CD4-positive, alpha-beta memory T cell (primary cell): ENCODE data around the gene ACOX2. TPM values are rescaled to one million over a fixed set of nuclear protein-coding genes. Genes with fewer than 3 reads are reported as not detected.

Experiments
- CTCF ChIA-PET: fragments of 350-600 bp; sonication (Branson Sonifier 250); formaldehyde crosslinking; loops from one replicate; lab custom pipeline; 2021; ENCODE audit warnings: inconsistent platforms; ENCODE audit not compliant: partially characterized antibody; lab: Charles Lee
- POLR2A ChIA-PET: fragments of 350-600 bp; sonication (Branson Sonifier 250); formaldehyde crosslinking; loops from one replicate; lab custom pipeline; 2021; ENCODE audit not compliant: partially characterized antibody; lab: Charles Lee
- DNase-seq, 5 donors: peaks; one replicate each; pipeline versions ENCODE4 v3.0.0 to v3.0.0-alpha.2; 2020 to 2022; ENCODE audit warnings: mixed read lengths in 1 of 5
- H3K27ac ChIP-seq: one replicate; pipeline ENCODE4 v1.7.0; 2013; ENCODE audit warnings: low read depth, low read length
- H3K27me3 ChIP-seq: 2 replicates; pipeline ENCODE4 v1.7.0; 2013; ENCODE audit warnings: mild to moderate bottlenecking, low read length, moderate library complexity; ENCODE audit not compliant: insufficient read depth
- H3K36me3 ChIP-seq: 2 replicates; pipeline ENCODE4 v1.7.0; 2013; ENCODE audit warnings: mild to moderate bottlenecking, low read length, moderate library complexity; ENCODE audit not compliant: insufficient read depth
- H3K4me1 ChIP-seq: 2 replicates; pipeline ENCODE4 v1.7.0; 2013; ENCODE audit warnings: mild to moderate bottlenecking, low read length, moderate library complexity; ENCODE audit not compliant: insufficient read depth
- H3K4me3 ChIP-seq, 2 donors: one replicate each; pipeline ENCODE4 v1.7.0; 2013; ENCODE audit warnings: low read length in 2 of 2, mild to moderate bottlenecking in 1 of 2
- H3K9me3 ChIP-seq, 2 donors: one replicate each; pipeline ENCODE4 v1.7.0; 2013; ENCODE audit warnings: low read length in 2 of 2, control low read depth in 1 of 2; ENCODE audit not compliant: control insufficient read depth in 1 of 2
- H3K27ac Mint-ChIP-seq, 7 donors: one replicate each; pipeline ENCODE4 v1.8.0; 2020 to 2021; ENCODE audit warnings: mixed read lengths in 7 of 7, mild to moderate bottlenecking in 6 of 7, inconsistent platforms in 3 of 7, moderate library complexity in 3 of 7
- H3K27me3 Mint-ChIP-seq, 2 donors: one replicate each; pipeline ENCODE4 v1.8.0; 2020 to 2021; ENCODE audit warnings: mixed read lengths in 2 of 2
- H3K36me3 Mint-ChIP-seq, 2 donors: one replicate each; pipeline ENCODE4 v1.8.0; 2020 to 2021; ENCODE audit warnings: mixed read lengths in 2 of 2, inconsistent platforms in 1 of 2, mild to moderate bottlenecking in 1 of 2
- H3K4me1 Mint-ChIP-seq, 4 donors: one replicate each; pipeline ENCODE4 v1.8.0; 2020 to 2021; ENCODE audit warnings: mixed read lengths in 4 of 4, mild to moderate bottlenecking in 1 of 4
- H3K4me3 Mint-ChIP-seq, 8 donors: one replicate each; pipeline ENCODE4 v1.8.0; 2020 to 2021; ENCODE audit warnings: mixed read lengths in 8 of 8, mild to moderate bottlenecking in 7 of 8, moderate library complexity in 6 of 8, inconsistent platforms in 3 of 8
- H3K9me3 Mint-ChIP-seq, 8 donors: one replicate each; pipeline ENCODE4 v1.8.0; 2020 to 2021; ENCODE audit warnings: mixed read lengths in 8 of 8, mild to moderate bottlenecking in 5 of 8, inconsistent platforms in 3 of 8, moderate library complexity in 1 of 8
- intact Hi-C: fragments of 100-400 bp; cut with micrococcal nuclease; formaldehyde crosslinking; loops from one replicate; pipeline ENCODE4 v1.15.1; 2023
- polyA plus RNA-seq, 2 donors: library from polyadenylated mRNA; unstranded; fragments of 300-500 nt; fragmentation: Illumina TruSeq; gene quantifications; one replicate each; pipeline ENCODE4 v1.2.3, GENCODE V29; 2021
- total RNA-seq, 2 experiments: library from RNA; stranded (reverse); gene quantifications; one replicate each; pipeline ENCODE4 v1.2.3, GENCODE V29; 2021

Gene ACOX2
- total and polyA plus RNA-seq, 4 experiments from 2014 or later, result not detected

DNA sequence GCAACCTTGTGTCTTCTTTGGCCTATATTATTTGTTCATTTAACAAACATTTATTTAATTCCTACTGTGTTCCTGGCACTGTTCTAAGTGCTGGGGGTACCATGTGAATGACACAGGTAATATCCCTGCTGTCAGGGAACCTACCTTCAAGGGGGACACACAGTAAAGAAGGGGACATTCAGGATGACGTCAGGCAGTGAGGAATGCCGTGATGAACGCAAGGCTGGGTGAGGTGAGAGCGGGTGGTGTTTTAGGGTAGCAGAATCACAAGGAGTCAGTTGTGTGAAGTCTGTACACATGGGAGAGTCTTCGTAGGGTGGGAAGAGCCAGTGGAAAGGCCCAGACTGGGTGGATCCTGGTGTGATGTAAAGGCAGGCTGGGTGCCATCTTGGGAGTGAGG, 41.9 kb upstream of the ACOX2 start:
- no peak for DNase-seq

GRCh38 chr3:58577269-58577821, 40.4 kb upstream of the ACOX2 start, which contains the start of gene FAM107A:
Gene FAM107A, minus strand, starts transcription at chr3:58577391. Its CDS starts 7,531 bp downstream, at chr3:58569860.
- no peaks in the 10 kb centered on the region for H3K4me1 ChIP-seq
- CTCF ChIA-PET, result interaction anchor here (1.2 to 5.2 kb wide), 4 partner anchors 8 to 13 kb away, joined by 3 to 21 read pairs (median 6); no protein-coding TSS in a partner anchor
- no peak for DNase-seq
- H3K4me3 Mint-ChIP-seq, result no peak within 1 kb of the TSS
- no peaks in the 10 kb centered on the region for H3K36me3 Mint-ChIP-seq
- H3K9me3 Mint-ChIP-seq, result no peaks in the 10 kb centered on the region
- no peaks in the 10 kb centered on the region for H3K36me3 ChIP-seq
- H3K27ac ChIP-seq, result no peak within 1 kb of the TSS
- H3K4me1 Mint-ChIP-seq, result no peaks in the 10 kb centered on the region
- POLR2A ChIA-PET, result no interaction called here
- H3K27me3 Mint-ChIP-seq, result peaks cover 1 to 10% of the 10 kb centered on the region in 2 donors
- H3K27me3 ChIP-seq, result no peaks in the 10 kb centered on the region
- intact Hi-C loops, result no loop called here
- H3K9me3 ChIP-seq, result no peaks in the 10 kb centered on the region
- H3K27ac Mint-ChIP-seq, result no peak within 1 kb of the TSS
- no peak within 1 kb of the TSS for H3K4me3 ChIP-seq

More for the DNA sequence above, 41.9 kb upstream of the ACOX2 start:
- Mint-ChIP-seq H3K4me1 (peaks cover 0 to under 1% (median 0%) of the 10 kb centered on the region in 4 donors), H3K27me3 (peaks cover 1 to 8% of the 10 kb centered on the region in 2 donors), H3K27ac (no peak overlapping the region), H3K36me3 (no peaks in the 10 kb centered on the region), H3K9me3 (no peaks in the 10 kb centered on the region), H3K4me3 (no peak overlapping the region)
- intact Hi-C loops, result no loop called here
- ChIA-PET CTCF (interaction anchor here (5.2 kb wide), 1 partner anchor 10 kb away, joined by 21 read pairs; no protein-coding TSS in a partner anchor), POLR2A (no interaction called here)
- no peaks in the 10 kb centered on the region for H3K4me1 ChIP-seq
- no peaks in the 10 kb centered on the region for H3K9me3 ChIP-seq
- no peak overlapping the region for H3K27ac ChIP-seq
- no peaks in the 10 kb centered on the region for H3K36me3 ChIP-seq
- H3K4me3 ChIP-seq, result no peak overlapping the region
- no peaks in the 10 kb centered on the region for H3K27me3 ChIP-seq

- Mint-ChIP-seq H3K4me1 (no peaks in the 10 kb centered on the region), H3K27me3 (peaks cover 1 to 9% of the 10 kb centered on the region in 2 donors), H3K9me3 (no peaks in the 10 kb centered on the region), H3K27ac (no peak overlapping the region), H3K4me3 (no peak overlapping the region), H3K36me3 (no peaks in the 10 kb centered on the region)
- CTCF ChIA-PET, result interaction anchor here (1.3 to 2.7 kb wide), 2 partner anchors 8 to 10 kb away, joined by 3 to 8 read pairs; no protein-coding TSS in a partner anchor
- Histone ChIP-seq H3K27me3 (no peaks in the 10 kb centered on the region), H3K9me3 (no peaks in the 10 kb centered on the region), H3K27ac (no peak overlapping the region), H3K36me3 (no peaks in the 10 kb centered on the region), H3K4me3 (no peak overlapping the region), H3K4me1 (no peaks in the 10 kb centered on the region)
- POLR2A ChIA-PET, result no interaction called here
- no peak for DNase-seq
- intact Hi-C loops, result no loop called here
These were observed 39.7 kb upstream of the ACOX2 start for GRCh38 chr3:58576716-58577115.

- DNase-seq, result no peak
- Mint-ChIP-seq H3K4me1 (no peaks in the 10 kb centered on the region), H3K4me3 (no peak overlapping the region), H3K36me3 (no peaks in the 10 kb centered on the region), H3K27ac (no peak overlapping the region), H3K9me3 (no peaks in the 10 kb centered on the region), H3K27me3 (peaks cover 1 to 9% of the 10 kb centered on the region in 2 donors)
- Histone ChIP-seq H3K4me3 (no peak overlapping the region), H3K9me3 (no peaks in the 10 kb centered on the region), H3K27ac (no peak overlapping the region), H3K4me1 (no peaks in the 10 kb centered on the region), H3K36me3 (no peaks in the 10 kb centered on the region), H3K27me3 (no peaks in the 10 kb centered on the region)
- intact Hi-C loops, result no loop called here
- POLR2A ChIA-PET, result no interaction called here
- CTCF ChIA-PET, result interaction anchor here (1.0 to 2.7 kb wide), 3 partner anchors 7 to 10 kb away, joined by 3 to 8 read pairs (median 3); no protein-coding TSS in a partner anchor
These were observed 39.1 kb upstream of the ACOX2 start for GRCh38 chr3:58575971-58576652.

GRCh38 chr3:58574682-58575081, 37.7 kb upstream of the ACOX2 start:
- Histone ChIP-seq H3K4me1 (no peaks in the 10 kb centered on the region), H3K4me3 (no peak overlapping the region), H3K9me3 (no peaks in the 10 kb centered on the region), H3K36me3 (no peaks in the 10 kb centered on the region), H3K27me3 (no peaks in the 10 kb centered on the region), H3K27ac (no peak overlapping the region)
- POLR2A ChIA-PET, result no interaction called here
- no peaks in the 10 kb centered on the region for H3K9me3 Mint-ChIP-seq
- H3K4me3 Mint-ChIP-seq, result no peak overlapping the region
- peaks cover 3 to 9% of the 10 kb centered on the region in 2 donors for H3K27me3 Mint-ChIP-seq
- intact Hi-C loops, result no loop called here
- DNase-seq, result no peak
- no peaks in the 10 kb centered on the region for H3K4me1 Mint-ChIP-seq
- H3K36me3 Mint-ChIP-seq, result no peaks in the 10 kb centered on the region
- CTCF ChIA-PET, result interaction anchor here (1.8 to 2.7 kb wide), 2 partner anchors 8 to 10 kb away, joined by 5 to 8 read pairs; no protein-coding TSS in a partner anchor
- no peak overlapping the region for H3K27ac Mint-ChIP-seq

DNA sequence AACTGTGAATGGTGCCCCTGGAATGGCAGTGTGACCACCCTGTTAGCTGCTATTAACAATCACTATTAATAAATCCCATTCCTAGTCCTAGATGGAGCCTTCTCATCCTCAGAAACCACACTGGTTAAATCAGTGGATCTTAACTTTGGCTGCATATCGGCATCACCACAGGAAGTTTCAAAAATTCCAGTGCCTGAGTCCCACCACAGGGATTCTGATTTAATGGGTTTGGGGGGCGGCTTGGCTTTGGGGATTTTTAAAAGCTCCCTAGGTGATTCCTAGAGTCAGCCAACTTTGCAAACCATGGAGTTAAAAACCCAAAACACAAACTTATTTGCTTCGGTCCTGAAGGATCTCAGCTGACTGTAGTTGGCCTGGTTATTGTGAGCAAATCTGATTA, 37.1 kb upstream of the ACOX2 start:
- no peak overlapping the region for H3K4me3 Mint-ChIP-seq
- CTCF ChIA-PET, result interaction anchor here (1.8 to 9.0 kb wide), 2 partner anchors 10 to 54 kb away, joined by 5 to 94 read pairs; no protein-coding TSS in a partner anchor

GRCh38 chr3:58573640-58574039, 36.6 kb upstream of the ACOX2 start:
- no peak for DNase-seq
- Mint-ChIP-seq H3K9me3 (no peaks in the 10 kb centered on the region), H3K4me1 (peaks cover 3 to 5% (median 5%) of the 10 kb centered on the region in 4 donors), H3K4me3 (no peak overlapping the region), H3K36me3 (no peaks in the 10 kb centered on the region), H3K27me3 (peaks cover 2 to 11% of the 10 kb centered on the region in 2 donors), H3K27ac (no peak overlapping the region)
- Histone ChIP-seq H3K4me1 (peaks cover 5% of the 10 kb centered on the region), H3K36me3 (no peaks in the 10 kb centered on the region), H3K9me3 (no peaks in the 10 kb centered on the region), H3K27me3 (no peaks in the 10 kb centered on the region), H3K4me3 (no peak overlapping the region), H3K27ac (no peak overlapping the region)
- ChIA-PET POLR2A (no interaction called here), CTCF (interaction anchor here (1.8 to 9.0 kb wide), 2 partner anchors 11 to 55 kb away, joined by 5 to 94 read pairs; no protein-coding TSS in a partner anchor)
- intact Hi-C loops, result no loop called here

More for the DNA sequence above, 37.1 kb upstream of the ACOX2 start:
- H3K27me3 Mint-ChIP-seq, result peaks cover 2 to 9% of the 10 kb centered on the region in 2 donors
- Histone ChIP-seq H3K9me3 (no peaks in the 10 kb centered on the region), H3K4me1 (peaks cover under 1% of the 10 kb centered on the region), H3K27ac (no peak overlapping the region), H3K36me3 (no peaks in the 10 kb centered on the region), H3K4me3 (no peak overlapping the region), H3K27me3 (no peaks in the 10 kb centered on the region)
- POLR2A ChIA-PET, result no interaction called here
- intact Hi-C loops, result no loop called here
- H3K9me3 Mint-ChIP-seq, result no peaks in the 10 kb centered on the region
- no peak for DNase-seq
- H3K4me1 Mint-ChIP-seq, result peaks cover 0 to under 1% (median under 1%) of the 10 kb centered on the region in 4 donors
- no peak overlapping the region for H3K27ac Mint-ChIP-seq
- no peaks in the 10 kb centered on the region for H3K36me3 Mint-ChIP-seq
